ENCODE data around the gene WDR89. TPM values are rescaled to one million over a fixed set of nuclear protein-coding genes. Genes with fewer than 3 reads are reported as not detected.

Gene WDR89
- polyA plus RNA-seq, 3 donors from 2014 or later, result 8.7 to 16.2 (median 13.8) TPM

DNA sequence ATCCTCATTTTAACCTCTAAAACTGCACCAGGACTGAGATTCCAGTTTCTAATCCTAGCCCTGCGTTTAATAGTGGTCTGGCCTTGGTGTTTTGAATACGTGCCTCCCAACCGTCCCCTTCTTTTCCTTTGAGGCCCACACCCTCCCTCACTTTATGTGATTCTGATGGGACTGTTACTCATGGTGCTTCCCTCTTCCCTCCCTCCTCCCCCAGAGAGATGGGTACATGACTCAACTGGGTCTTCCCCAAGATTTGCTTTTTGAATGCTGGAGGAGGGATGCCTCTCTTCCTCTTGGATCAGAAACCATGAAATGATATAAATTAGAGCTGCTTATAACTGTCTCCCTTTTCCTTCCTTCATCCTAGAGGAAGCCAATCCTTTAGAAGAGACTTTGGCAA lies 90.3 kb downstream of the WDR89 start:
- DNase-seq, result no peak
- Mint-ChIP-seq H3K36me3 (peaks cover 0 to 4% (median 0%) of the 10 kb centered on the region in 3 donors), H3K4me3 (no peak overlapping the region), H3K4me1 (no peaks in the 10 kb centered on the region), H3K27ac (no peak overlapping the region), H3K27me3 (ENCODE audit: low read depth in 3 of 3) (peaks cover 2% of the 10 kb centered on the region in 3 donors), H3K9me3 (no peaks in the 10 kb centered on the region)

DNA sequence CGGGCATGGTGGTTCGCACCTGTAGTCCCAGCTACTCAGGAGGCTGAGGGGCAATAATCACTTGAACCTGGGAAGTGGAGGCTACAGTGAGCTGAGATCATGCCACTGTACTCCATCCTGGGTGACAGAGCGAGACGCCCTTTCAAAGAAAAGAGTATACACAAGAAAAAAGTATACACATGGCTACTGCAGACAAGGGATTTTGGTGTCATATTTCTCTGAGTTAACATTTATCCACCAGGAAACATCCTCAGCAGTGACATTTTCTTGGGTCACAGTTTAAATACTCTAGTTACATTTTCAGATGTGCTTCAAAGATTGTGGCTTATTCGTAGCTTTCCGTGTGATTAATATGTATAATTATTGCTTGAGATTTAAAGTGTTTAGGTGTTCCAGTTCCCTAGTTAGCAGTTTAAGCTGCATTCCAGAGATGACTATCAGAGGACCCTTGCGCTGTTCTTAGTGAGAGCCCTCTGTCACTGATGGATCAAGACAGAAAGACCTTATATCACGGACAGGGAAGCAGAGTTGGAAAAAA lies 93.8 kb downstream of the WDR89 start:
- no peak for DNase-seq
- H3K36me3 Mint-ChIP-seq, result peaks cover 0 to 4% (median 0%) of the 10 kb centered on the region in 3 donors
- peaks cover 5 to 10% (median 7%) of the 10 kb centered on the region in 3 donors for H3K27me3 Mint-ChIP-seq (ENCODE audit: low read depth in 3 of 3)
- no peaks in the 10 kb centered on the region for H3K9me3 Mint-ChIP-seq
- H3K27ac Mint-ChIP-seq, result no peak overlapping the region
- H3K4me1 Mint-ChIP-seq, result peaks cover 13 to 21% of the 10 kb centered on the region in 2 donors
- no peak overlapping the region for H3K4me3 Mint-ChIP-seq

Other genes starting within 250 kb of the WDR89 start
- 10 to 100 TPM; 28.4 to 61.8 (median 47.3) TPM for gene PPP2R5E, start 98.5 kb downstream of the WDR89 start, polyA plus RNA-seq
- 10 to 100 TPM; 16.7 to 35.2 (median 21.2) TPM for gene SGPP1, start 86.2 kb upstream of the WDR89 start, polyA plus RNA-seq
- gene SYNE2, start 211.1 kb upstream of the WDR89 start, polyA plus RNA-seq, result 100 to 1,000 TPM in 1 of 3 donors, 10 to 100 TPM in 2; 14.0 to 116 (median 20.0) TPM